ENCODE measurements around the gene PVALB. TPM values are rescaled to one million over a fixed set of nuclear protein-coding genes. Genes with fewer than 3 reads are reported as not detected.

PVALB gene
- total and polyA plus RNA-seq, 9 of the 15 experiments (the other 6 are each of a cell fraction or from before 2014, with no cell fraction given) = not detected

DNA sequence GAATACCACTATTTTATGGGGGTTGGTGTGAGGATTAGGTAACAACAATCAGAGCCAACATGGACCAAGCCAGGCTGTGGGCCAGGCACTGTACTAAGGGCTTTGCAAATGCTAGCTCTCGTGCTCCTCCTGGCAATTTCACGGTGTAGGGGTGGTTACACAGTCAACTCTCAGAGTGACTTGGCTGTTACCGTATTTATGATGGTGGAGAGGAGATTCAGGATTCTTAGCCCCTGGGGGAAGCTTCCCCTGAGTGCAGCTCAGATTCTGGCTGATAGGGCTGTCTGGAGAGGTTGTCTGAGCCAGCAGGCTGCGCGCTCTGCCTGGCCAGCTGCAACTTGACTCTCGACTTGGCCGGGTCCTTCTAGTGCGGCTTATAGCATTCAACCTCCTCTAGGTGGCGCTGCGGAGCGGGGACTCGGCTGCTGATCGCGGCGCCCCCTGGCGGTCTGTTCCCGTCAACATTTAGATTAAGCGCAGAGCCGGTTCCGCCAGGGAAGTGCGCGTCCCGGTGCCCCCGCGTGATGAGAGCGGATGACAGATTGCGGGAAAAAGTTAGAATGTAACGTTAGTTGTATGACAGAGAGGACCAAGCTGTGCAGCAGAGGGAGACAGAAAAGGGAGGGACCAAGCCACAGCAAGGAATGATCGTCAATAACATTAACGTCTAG is 39.4 kb upstream of the PVALB start:
- Histone ChIP-seq H3K9me1 (ENCODE audit: control insufficient read depth, insufficient read depth, low read length) (no peaks in the 10 kb centered on the region), H3K27ac (ENCODE audit: extremely low read depth, low read depth, low read length) (no peak overlapping the region), H3K27me3 (ENCODE audit: control insufficient read depth in 2 of 2, insufficient read depth in 2 of 2, low read length in 2 of 2) (peaks cover 0 to 6% of the 10 kb centered on the region in 2 experiments; a peak in 1 of 5 replicates), H3K79me2 (ENCODE audit: control insufficient read depth, insufficient read depth, low read length) (no peaks in the 10 kb centered on the region), H3K4me1 (replicated peaks in 1 of 2; ENCODE audit: control insufficient read depth in 2 of 2, insufficient read depth in 2 of 2, low read length in 2 of 2) (peaks cover 0 to 12% of the 10 kb centered on the region in 2 experiments; a peak in 3 of 5 replicates), H3K4me3 (no peak overlapping the region), H3K9ac (ENCODE audit: insufficient read depth in 1 of 2, low read depth in 2 of 2, low read length in 2 of 2) (peak overlapping the region in 1 of 2 experiments; percentile 40; a peak in 1 of 4 replicates), H2AFZ (ENCODE audit: low read depth, low read length) (0 out of 2 replicates have a peak overlapping the region, but pooled peaks have one; percentile 24), H4K20me1 (replicated peaks; ENCODE audit: control insufficient read depth, insufficient read depth, low read length) (no peaks in the 10 kb centered on the region; the same call in 1 of the 2 replicates), H3K9me3 (replicated peaks; ENCODE audit: control insufficient read depth, insufficient read depth, low read depth, low read length) (no peaks in the 10 kb centered on the region), H3K4me2 (ENCODE audit: insufficient read depth, low read length) (no peak overlapping the region; the same call in 1 of the 2 replicates), H3K36me3 (ENCODE audit: control insufficient read depth, insufficient read depth, low read length) (no peaks in the 10 kb centered on the region)
- POLR2A ChIA-PET = interaction anchor here (0.6 to 0.7 kb wide), 2 partner anchors 74 to 453 kb away, joined by 3 to 4 read pairs; no protein-coding TSS in a partner anchor
- in situ Hi-C loops (cut with MboI) = no loop called here
- no TSS peak for BruUV-seq (replicated peaks)
- intact Hi-C loops (cut with micrococcal nuclease) = loop anchor here (1.0 to 5.0 kb wide), 2 partner anchors 121 to 310 kb away; no protein-coding TSS in a partner anchor
- WGBS (ENCODE audit: insufficient coverage, low coverage, missing lambda C conversion rate) = 4% methylated on average over 29 of the region's 30 CpGs
- peak; percentile 77 to 88 (median 77) for DNase-seq (ENCODE audit: extremely low read depth in 1 of 4, low spot score in 3 of 4)
- peak; percentile 75 for FAIRE-seq
- CTCF ChIA-PET (ENCODE audit: low intra/inter-chr PET ratio) = interaction anchor here (0.7 to 2.4 kb wide), 7 partner anchors 10 to 311 kb away, joined by 3 to 22 read pairs (median 10); no protein-coding TSS in a partner anchor
- ATAC-seq = peak; percentile 96
- TF ChIP-seq YY1 (IDR thresholded peaks at IDR 0.05; ENCODE audit: borderline replicate concordance in 1 of 3, control insufficient read depth in 1 of 3, extremely low read depth in 1 of 3, insufficient read depth in 3 of 3, insufficient read length in 1 of 3, insufficient replicate concordance in 2 of 3, low read depth in 1 of 3, low read length in 2 of 3) (peak in 2 of 3 experiments; percentile 38 to 39), CTBP1 (IDR thresholded peaks at IDR 0.05; ENCODE audit: borderline replicate concordance) (peak; percentile 59; the same call in 1 of the 2 replicates), XRCC5 (IDR thresholded peaks at IDR 0.05; ENCODE audit: low read depth, low read length) (peak; percentile 93), SPI1 (IDR thresholded peaks at IDR 0.05; ENCODE audit: borderline replicate concordance, low read depth, low read length) (0 out of 2 replicates have a peak, but pooled peaks have one; percentile 14), SIRT6 (IDR thresholded peaks at IDR 0.05; ENCODE audit: low read depth, low read length) (no peak), SMAD3 (CRISPR knock-in tag; conservative IDR thresholded peaks at IDR 0.05) (no peak)
- TF ChIP-seq, protein P1, sequence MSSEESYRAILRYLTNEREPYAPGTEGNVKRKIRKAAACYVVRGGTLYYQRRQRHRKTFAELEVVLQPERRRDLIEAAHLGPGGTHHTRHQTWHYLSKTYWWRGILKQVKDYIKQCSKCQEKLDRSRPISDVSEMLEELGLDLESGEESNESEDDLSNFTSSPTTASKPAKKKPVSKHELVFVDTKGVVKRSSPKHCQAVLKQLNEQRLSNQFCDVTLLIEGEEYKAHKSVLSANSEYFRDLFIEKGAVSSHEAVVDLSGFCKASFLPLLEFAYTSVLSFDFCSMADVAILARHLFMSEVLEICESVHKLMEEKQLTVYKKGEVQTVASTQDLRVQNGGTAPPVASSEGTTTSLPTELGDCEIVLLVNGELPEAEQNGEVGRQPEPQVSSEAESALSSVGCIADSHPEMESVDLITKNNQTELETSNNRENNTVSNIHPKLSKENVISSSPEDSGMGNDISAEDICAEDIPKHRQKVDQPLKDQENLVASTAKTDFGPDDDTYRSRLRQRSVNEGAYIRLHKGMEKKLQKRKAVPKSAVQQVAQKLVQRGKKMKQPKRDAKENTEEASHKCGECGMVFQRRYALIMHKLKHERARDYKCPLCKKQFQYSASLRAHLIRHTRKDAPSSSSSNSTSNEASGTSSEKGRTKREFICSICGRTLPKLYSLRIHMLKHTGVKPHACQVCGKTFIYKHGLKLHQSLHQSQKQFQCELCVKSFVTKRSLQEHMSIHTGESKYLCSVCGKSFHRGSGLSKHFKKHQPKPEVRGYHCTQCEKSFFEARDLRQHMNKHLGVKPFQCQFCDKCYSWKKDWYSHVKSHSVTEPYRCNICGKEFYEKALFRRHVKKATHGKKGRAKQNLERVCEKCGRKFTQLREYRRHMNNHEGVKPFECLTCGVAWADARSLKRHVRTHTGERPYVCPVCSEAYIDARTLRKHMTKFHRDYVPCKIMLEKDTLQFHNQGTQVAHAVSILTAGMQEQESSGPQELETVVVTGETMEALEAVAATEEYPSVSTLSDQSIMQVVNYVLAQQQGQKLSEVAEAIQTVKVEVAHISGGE (CRISPR knock-in tag; IDR thresholded peaks at IDR 0.05) = no peak
- TF ChIP-seq, protein P2, sequence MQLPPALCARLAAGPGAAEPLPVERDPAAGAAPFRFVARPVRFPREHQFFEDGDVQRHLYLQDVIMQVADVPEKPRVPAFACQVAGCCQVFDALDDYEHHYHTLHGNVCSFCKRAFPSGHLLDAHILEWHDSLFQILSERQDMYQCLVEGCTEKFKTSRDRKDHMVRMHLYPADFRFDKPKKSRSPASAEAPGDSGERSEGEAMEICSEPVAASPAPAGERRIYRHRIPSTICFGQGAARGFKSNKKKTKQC (CRISPR knock-in tag; IDR thresholded peaks at IDR 0.05) = no peak
- TF ChIP-seq, protein P3, sequence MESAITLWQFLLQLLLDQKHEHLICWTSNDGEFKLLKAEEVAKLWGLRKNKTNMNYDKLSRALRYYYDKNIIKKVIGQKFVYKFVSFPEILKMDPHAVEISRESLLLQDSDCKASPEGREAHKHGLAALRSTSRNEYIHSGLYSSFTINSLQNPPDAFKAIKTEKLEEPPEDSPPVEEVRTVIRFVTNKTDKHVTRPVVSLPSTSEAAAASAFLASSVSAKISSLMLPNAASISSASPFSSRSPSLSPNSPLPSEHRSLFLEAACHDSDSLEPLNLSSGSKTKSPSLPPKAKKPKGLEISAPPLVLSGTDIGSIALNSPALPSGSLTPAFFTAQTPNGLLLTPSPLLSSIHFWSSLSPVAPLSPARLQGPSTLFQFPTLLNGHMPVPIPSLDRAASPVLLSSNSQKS (CRISPR knock-in tag; IDR thresholded peaks at IDR 0.05) = no peak
- TF ChIP-seq, protein P4, sequence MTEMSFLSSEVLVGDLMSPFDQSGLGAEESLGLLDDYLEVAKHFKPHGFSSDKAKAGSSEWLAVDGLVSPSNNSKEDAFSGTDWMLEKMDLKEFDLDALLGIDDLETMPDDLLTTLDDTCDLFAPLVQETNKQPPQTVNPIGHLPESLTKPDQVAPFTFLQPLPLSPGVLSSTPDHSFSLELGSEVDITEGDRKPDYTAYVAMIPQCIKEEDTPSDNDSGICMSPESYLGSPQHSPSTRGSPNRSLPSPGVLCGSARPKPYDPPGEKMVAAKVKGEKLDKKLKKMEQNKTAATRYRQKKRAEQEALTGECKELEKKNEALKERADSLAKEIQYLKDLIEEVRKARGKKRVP (CRISPR knock-in tag; IDR thresholded peaks at IDR 0.05) = no peak
- TF ChIP-seq, protein P5, sequence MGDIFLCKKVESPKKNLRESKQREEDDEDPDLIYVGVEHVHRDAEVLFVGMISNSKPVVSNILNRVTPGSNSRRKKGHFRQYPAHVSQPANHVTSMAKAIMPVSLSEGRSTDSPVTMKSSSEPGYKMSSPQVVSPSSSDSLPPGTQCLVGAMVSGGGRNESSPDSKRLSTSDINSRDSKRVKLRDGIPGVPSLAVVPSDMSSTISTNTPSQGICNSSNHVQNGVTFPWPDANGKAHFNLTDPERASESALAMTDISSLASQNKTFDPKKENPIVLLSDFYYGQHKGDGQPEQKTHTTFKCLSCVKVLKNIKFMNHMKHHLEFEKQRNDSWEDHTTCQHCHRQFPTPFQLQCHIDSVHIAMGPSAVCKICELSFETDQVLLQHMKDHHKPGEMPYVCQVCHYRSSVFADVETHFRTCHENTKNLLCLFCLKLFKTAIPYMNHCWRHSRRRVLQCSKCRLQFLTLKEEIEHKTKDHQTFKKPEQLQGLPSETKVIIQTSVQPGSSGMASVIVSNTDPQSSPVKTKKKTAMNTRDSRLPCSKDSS (IDR thresholded peaks at IDR 0.05; ENCODE audit: low read depth, partially characterized antibody) = no peak

All from K562 (cell line).